ENCODE measurements around the gene GNPDA1.

GNPDA1 gene

GRCh38 chr5:142020122-142020659 lies 7.4 kb upstream of the GNPDA1 start:
- no peak for DNase-seq

- DNase-seq = no peak
Observed at GRCh38 chr5:142017832-142018427, 5.1 kb upstream of the GNPDA1 start.

- peak; percentile 23 for DNase-seq
Observed at GRCh38 chr5:142016556-142016955, 3.7 kb upstream of the GNPDA1 start.

GRCh38 chr5:142015781-142016533 lies 3.1 kb upstream of the GNPDA1 start:
- DNase-seq = no peak

GRCh38 chr5:142014911-142015584 lies 2.2 kb upstream of the GNPDA1 start:
- peak; percentile 25 for DNase-seq

- DNase-seq = no peak
Observed at GRCh38 chr5:142013734-142014521, 1.1 kb upstream of the GNPDA1 start.

GRCh38 chr5:142012186-142012785 lies 541 bp downstream of the GNPDA1 start:
- peak; percentile 61 for DNase-seq

- DNase-seq = no peak
Observed at GRCh38 chr5:142011572-142012185, 1.1 kb downstream of the GNPDA1 start.

GRCh38 chr5:142009886-142010285 lies 2.9 kb downstream of the GNPDA1 start:
- no peak for DNase-seq

- DNase-seq = no peak
Observed at GRCh38 chr5:142008813-142009212, 4.0 kb downstream of the GNPDA1 start.

GRCh38 chr5:142007237-142007544 lies 5.6 kb downstream of the GNPDA1 start:
- DNase-seq = no peak

GRCh38 chr5:142006363-142007236 lies 6.2 kb downstream of the GNPDA1 start:
- DNase-seq = no peak

GRCh38 chr5:142003266-142003800 lies 9.5 kb downstream of the GNPDA1 start:
- no peak for DNase-seq

GRCh38 chr5:142000704-142001484 lies 11.9 kb downstream of the GNPDA1 start:
- no peak for DNase-seq

GRCh38 chr5:142000173-142000572 lies 12.7 kb downstream of the GNPDA1 start:
- DNase-seq = no peak

GRCh38 chr5:141997358-141997960 lies 15.4 kb downstream of the GNPDA1 start:
- no peak for DNase-seq

- DNase-seq = no peak
Observed at GRCh38 chr5:141995656-141996055, 17.2 kb downstream of the GNPDA1 start.

GRCh38 chr5:141994511-141995136 lies 18.2 kb downstream of the GNPDA1 start:
- no peak for DNase-seq

- peak; percentile 83 for DNase-seq
Observed at GRCh38 chr5:141992349-141992963, 20.4 kb downstream of the GNPDA1 start.
